RWPE2 (cell line): Measurements from ENCODE around the gene SETDB2.

Experiments
- ATAC-seq: fragments of 200-7000 bp; cut with Tn5 transposase; 3 replicates; pipeline ENCODE4 v1.9.1; 2021; ENCODE audit warnings: low read depth
- DNase-seq: peaks from one replicate; pipeline ENCODE4 v3.0.0-alpha.2; 2020; ENCODE audit warnings: low spot score
- H3K27ac ChIP-seq: fragments of 450-650 bp; 2 replicates; pipeline ENCODE4 v1.5.1; 2017; ENCODE audit warnings: mild to moderate bottlenecking; ENCODE audit not compliant: poor library complexity, severe bottlenecking
- H3K27me3 ChIP-seq: fragments of 250-450 bp; sonication (Bioruptor Pico); 2 replicates; pipeline ENCODE4 v1.5.1; 2021; ENCODE audit warnings: mild to moderate bottlenecking, moderate library complexity; ENCODE audit not compliant: insufficient read depth, poor library complexity, severe bottlenecking
- H3K36me3 ChIP-seq: fragments of 250-450 bp; sonication (Bioruptor Pico); 2 replicates; pipeline ENCODE4 v1.5.1; 2020; ENCODE audit warnings: low read depth, mild to moderate bottlenecking, moderate library complexity
- H3K4me1 ChIP-seq: fragments of 250-450 bp; sonication (Bioruptor Pico); 2 replicates; pipeline ENCODE4 v1.5.1; 2021; ENCODE audit warnings: mild to moderate bottlenecking, moderate library complexity; ENCODE audit not compliant: insufficient read depth, poor library complexity, severe bottlenecking
- H3K4me3 ChIP-seq: fragments of 250-450 bp; sonication (Bioruptor Pico); 2 replicates; pipeline ENCODE4 v1.5.1; 2021; ENCODE audit warnings: mild to moderate bottlenecking, moderate library complexity; ENCODE audit not compliant: severe bottlenecking
- H3K9me3 ChIP-seq: fragments of 250-450 bp; sonication (Bioruptor Pico); 2 replicates; pipeline ENCODE4 v1.5.1; 2021; ENCODE audit warnings: mild to moderate bottlenecking, moderate library complexity; ENCODE audit not compliant: severe bottlenecking
- CTCF ChIP-seq: fragments of 450-650 bp; IDR thresholded peaks from one replicate; pipeline ENCODE4 v1.5.1; 2017; ENCODE audit warnings: mild to moderate bottlenecking, moderate library complexity; ENCODE audit not compliant: poor library complexity, severe bottlenecking

The SETDB2 gene

GRCh38 chr13:49443704-49444523 lies at the start of gene SETDB2, which contains the start of gene CAB39L:
Gene SETDB2 (plus strand): TSS chr13:49444274. CDS start chr13:49451894, 7,620 bp downstream.
Gene CAB39L (minus strand): TSS chr13:49444064. CDS start chr13:49382910, 61,154 bp downstream.
- Histone ChIP-seq H3K4me1 (peaks cover 12% of the 10 kb centered on the region), H3K4me3 (peak within 1 kb of the TSS; percentile 68), H3K27ac (peak within 1 kb of the TSS; percentile 82), H3K36me3 (no peaks in the 10 kb centered on the region), H3K27me3 (no peaks in the 10 kb centered on the region), H3K9me3 (no peaks in the 10 kb centered on the region)
- TF ChIP-seq CTCF, result peak; percentile 36
- ATAC-seq (peak; percentile 96), DNase-seq (peak; percentile 98)

DNA sequence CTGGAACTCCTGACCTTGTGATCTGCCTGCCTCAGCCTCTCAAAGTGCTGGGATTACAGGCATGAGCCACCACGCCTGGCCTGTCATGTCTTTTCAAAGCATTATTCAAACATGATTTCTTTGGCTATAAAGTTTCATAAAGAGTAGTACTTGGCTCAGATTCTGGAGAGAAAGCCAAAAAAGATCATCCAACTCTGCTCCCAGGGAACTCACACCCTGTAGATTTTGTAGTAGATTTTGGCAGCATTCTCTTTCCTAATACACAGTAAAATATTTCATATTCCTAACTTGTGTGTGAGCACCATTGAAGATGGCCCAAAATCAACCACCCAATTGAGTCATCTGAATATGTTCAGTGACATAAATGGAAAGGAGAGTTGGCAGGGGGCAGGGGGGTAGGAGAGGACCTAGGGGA lies 48.6 kb upstream of the SETDB2 start:
- Histone ChIP-seq H3K4me3 (no peak overlapping the region), H3K27ac (no peak overlapping the region), H3K36me3 (no peaks in the 10 kb centered on the region), H3K27me3 (no peaks in the 10 kb centered on the region), H3K4me1 (no peaks in the 10 kb centered on the region), H3K9me3 (no peaks in the 10 kb centered on the region)
- TF ChIP-seq CTCF, result no peak
- ATAC-seq (no peak), DNase-seq (no peak)

- TF ChIP-seq CTCF, result no peak
- H3K27ac ChIP-seq, result no peak overlapping the region
- no peaks in the 10 kb centered on the region for H3K36me3 ChIP-seq
- no peaks in the 10 kb centered on the region for H3K9me3 ChIP-seq
- no peak for ATAC-seq
- H3K4me1 ChIP-seq, result no peaks in the 10 kb centered on the region
- H3K27me3 ChIP-seq, result no peaks in the 10 kb centered on the region
- no peak overlapping the region for H3K4me3 ChIP-seq
- no peak for DNase-seq
These were observed 48.1 kb upstream of the SETDB2 start for GRCh38 chr13:49395878-49396380.

DNA sequence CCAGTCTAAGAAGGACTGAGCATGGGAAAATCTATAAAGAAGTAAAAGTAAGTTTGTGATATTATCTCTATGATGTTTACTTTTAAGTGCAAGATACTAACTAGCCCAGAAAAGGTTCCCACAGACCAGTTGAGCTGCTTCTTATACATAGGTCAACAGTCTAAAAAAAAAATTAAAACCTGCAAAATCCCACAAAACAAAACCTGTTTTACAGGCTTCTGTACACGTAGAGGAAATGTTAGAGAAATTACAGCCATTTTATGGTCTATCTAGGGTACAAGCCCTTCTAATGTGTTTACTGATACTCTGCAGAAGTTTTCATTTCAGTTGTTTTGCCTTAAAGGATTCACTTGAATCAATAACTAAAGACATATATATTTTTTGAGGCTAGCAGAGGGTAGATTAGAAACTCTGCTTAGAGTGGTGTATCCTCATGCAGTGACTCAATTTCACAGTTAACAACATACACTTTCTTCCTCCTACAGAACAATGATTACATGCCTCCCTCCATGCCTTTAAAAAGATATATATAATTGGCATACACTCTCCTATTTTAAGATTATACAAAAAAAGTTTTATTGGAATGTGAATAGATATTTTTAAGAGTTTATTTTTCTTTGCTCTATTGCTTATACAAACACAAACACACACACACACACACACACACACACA lies 44.1 kb upstream of the SETDB2 start:
- no peaks in the 10 kb centered on the region for H3K27me3 ChIP-seq
- H3K4me3 ChIP-seq, result no peak overlapping the region
- no peak for DNase-seq
- no peaks in the 10 kb centered on the region for H3K9me3 ChIP-seq
- H3K36me3 ChIP-seq, result no peaks in the 10 kb centered on the region
- TF ChIP-seq CTCF, result no peak
- H3K27ac ChIP-seq, result no peak overlapping the region
- no peaks in the 10 kb centered on the region for H3K4me1 ChIP-seq
- no peak for ATAC-seq
